ENCODE data around the gene ILK. TPM values are rescaled to one million over a fixed set of nuclear protein-coding genes. Genes with fewer than 3 reads are reported as not detected.

ILK gene
- total and polyA plus RNA-seq, 2 donors (not counting 3 experiments of a cell fraction or from before 2014, with no cell fraction given), result 221 to 296 TPM

GRCh38 chr11:6629892-6630631, 26.5 kb downstream of the ILK start:
- TF ChIP-seq MAX (IDR thresholded peaks at IDR 0.05; ENCODE audit: insufficient read depth, insufficient read length) (no peak), EZH2 (IDR thresholded peaks at IDR 0.05; ENCODE audit: borderline replicate concordance, low read depth, low read length, severe bottlenecking) (no peak), POLR2AphosphoS5 (IDR thresholded peaks at IDR 0.05; ENCODE audit: insufficient read depth, low read depth, low read length) (no peak), POLR2A (IDR thresholded peaks at IDR 0.05; ENCODE audit: low read depth, low read length) (no peak), GATA2 (IDR thresholded peaks at IDR 0.05; ENCODE audit: insufficient read depth, insufficient read length, low read depth, low read length) (no peak), MYC (IDR thresholded peaks at IDR 0.05; ENCODE audit: low read depth, low read length) (no peak), JUN (IDR thresholded peaks at IDR 0.05; ENCODE audit: borderline replicate concordance, insufficient read depth, insufficient read length, low read depth) (no peak)

More at GRCh38 chr11:6629892-6630631, 26.5 kb downstream of the ILK start:
- Histone ChIP-seq H3K27ac (ENCODE audit: insufficient read depth, low read depth, low read length) (no peak overlapping the region), H3K4me1 (ENCODE audit: control insufficient read depth, extremely low read depth, insufficient read depth, low read length) (peaks cover 11% of the 10 kb centered on the region), H3K36me3 (ENCODE audit: control insufficient read depth in 2 of 2, extremely low read depth in 1 of 2, insufficient read depth in 2 of 2, low read length in 2 of 2) (peaks cover 5 to 73% of the 10 kb centered on the region in 2 experiments), H4K20me1 (replicated peaks; ENCODE audit: control insufficient read depth, extremely low read depth, insufficient read depth, low read length) (no peaks in the 10 kb centered on the region), H3K27me3 (ENCODE audit: control insufficient read depth in 2 of 2, insufficient read depth in 2 of 2, low read length in 2 of 2) (no peaks in the 10 kb centered on the region), H2AFZ (ENCODE audit: low read depth, low read length) (no peak overlapping the region), H3K4me2 (ENCODE audit: insufficient read depth, low read length) (no peak overlapping the region), H3K9me3 (replicated peaks; ENCODE audit: control insufficient read depth, insufficient read depth, low read length) (no peaks in the 10 kb centered on the region), H3K79me2 (ENCODE audit: control insufficient read depth, insufficient read depth, low read length) (no peaks in the 10 kb centered on the region), H3K4me3 (replicated peaks in 1 of 3; ENCODE audit: insufficient read depth in 1 of 3, low read depth in 1 of 3, low read length in 3 of 3) (no peak overlapping the region), H3K9me1 (replicated peaks; ENCODE audit: control insufficient read depth, extremely low read depth, insufficient read depth, low read length) (no peaks in the 10 kb centered on the region), H3K9ac (replicated peaks; ENCODE audit: extremely low read depth, insufficient read depth, low read length) (no peak overlapping the region)
- ChIA-PET CTCF (interaction anchor here (0.7 to 1.4 kb wide), 3 partner anchors 11 to 99 kb away, joined by 3 read pairs; partner anchors contain the start of gene TPP1), POLR2A (no interaction called here)
- no TSS peak for BruUV-seq (replicated peaks)
- dilution Hi-C loops (cut with MboI; ENCODE audit: extremely low pct_ligation_motif_present, low sequenced_read_pairs) (no loop called here), intact Hi-C loops (cut with micrococcal nuclease) (no loop called here)
- FAIRE-seq, result no peak
- no peak for DNase-seq (ENCODE audit: low read depth, low spot score)

Data from endothelial cell of umbilical vein (primary cell).